MM.1S (cell line): Measurements from ENCODE around the gene ARHGAP31.

Source experiments
- EZH2 ChIP-seq: fragments of 300-600 bp; sonication (generic); optimal IDR thresholded peaks from 2 replicates; pipeline ENCODE3; 2017; ENCODE audit warnings: low read depth, mild to moderate bottlenecking, antibody characterized with exemption, low read length, mixed read lengths
- EZH2phosphoT487 ChIP-seq: fragments of 300-600 bp; sonication (generic); IDR thresholded peaks from 2 replicates; pipeline ENCODE4 v1.6.1; 2018; ENCODE audit warnings: antibody characterized with exemption, low read length
- TF ChIP-seq, protein P1 (sequence below): fragments of 300-600 bp; sonication (generic); IDR thresholded peaks from 2 replicates; pipeline ENCODE4 v1.5.1; 2016; ENCODE audit warnings: antibody characterized with exemption, low read length, mixed read lengths

DNA sequence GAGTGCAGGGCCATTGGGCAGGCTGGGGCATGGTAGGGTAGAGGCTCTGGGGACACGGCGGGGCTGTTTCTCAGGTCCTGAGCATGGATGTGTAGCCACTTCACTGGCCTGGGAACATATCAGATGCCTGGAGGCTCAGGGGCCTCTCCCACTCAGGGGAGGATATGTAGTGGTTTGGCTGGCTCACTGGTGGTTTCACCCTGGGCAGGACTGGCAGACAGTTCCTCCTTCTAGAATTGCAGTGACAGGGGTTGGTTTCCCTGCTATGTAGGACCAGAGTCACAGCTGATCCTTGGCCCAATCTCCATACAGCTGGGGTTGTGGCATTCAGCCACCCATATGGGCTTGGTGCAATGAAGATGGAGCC lies 4.8 kb upstream of the ARHGAP31 start:
- TF ChIP-seq, protein P1, sequence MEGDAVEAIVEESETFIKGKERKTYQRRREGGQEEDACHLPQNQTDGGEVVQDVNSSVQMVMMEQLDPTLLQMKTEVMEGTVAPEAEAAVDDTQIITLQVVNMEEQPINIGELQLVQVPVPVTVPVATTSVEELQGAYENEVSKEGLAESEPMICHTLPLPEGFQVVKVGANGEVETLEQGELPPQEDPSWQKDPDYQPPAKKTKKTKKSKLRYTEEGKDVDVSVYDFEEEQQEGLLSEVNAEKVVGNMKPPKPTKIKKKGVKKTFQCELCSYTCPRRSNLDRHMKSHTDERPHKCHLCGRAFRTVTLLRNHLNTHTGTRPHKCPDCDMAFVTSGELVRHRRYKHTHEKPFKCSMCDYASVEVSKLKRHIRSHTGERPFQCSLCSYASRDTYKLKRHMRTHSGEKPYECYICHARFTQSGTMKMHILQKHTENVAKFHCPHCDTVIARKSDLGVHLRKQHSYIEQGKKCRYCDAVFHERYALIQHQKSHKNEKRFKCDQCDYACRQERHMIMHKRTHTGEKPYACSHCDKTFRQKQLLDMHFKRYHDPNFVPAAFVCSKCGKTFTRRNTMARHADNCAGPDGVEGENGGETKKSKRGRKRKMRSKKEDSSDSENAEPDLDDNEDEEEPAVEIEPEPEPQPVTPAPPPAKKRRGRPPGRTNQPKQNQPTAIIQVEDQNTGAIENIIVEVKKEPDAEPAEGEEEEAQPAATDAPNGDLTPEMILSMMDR, result no peak
- no peak for TF ChIP-seq EZH2
- TF ChIP-seq EZH2phosphoT487, result no peak
